Stimulated activated CD4-positive, alpha-beta T cell treated with anti-CD3 and anti-CD28 coated beads, Interleukin-15, amount 100 ng/mL, for 24 hours (primary cell): Measurements from ENCODE around the gene PTGES2.

Experiments
- DNase-seq: peaks from one replicate; pipeline ENCODE4 v3.0.0-alpha.2; 2020

PTGES2 gene

GRCh38 chr9:128127568-128127989 lies at the start of gene PTGES2:
Gene PTGES2, minus strand, starts transcription at chr9:128127729. Its CDS starts 12 bp downstream, at chr9:128127717.
- DNase-seq = peak; percentile 86

DNA sequence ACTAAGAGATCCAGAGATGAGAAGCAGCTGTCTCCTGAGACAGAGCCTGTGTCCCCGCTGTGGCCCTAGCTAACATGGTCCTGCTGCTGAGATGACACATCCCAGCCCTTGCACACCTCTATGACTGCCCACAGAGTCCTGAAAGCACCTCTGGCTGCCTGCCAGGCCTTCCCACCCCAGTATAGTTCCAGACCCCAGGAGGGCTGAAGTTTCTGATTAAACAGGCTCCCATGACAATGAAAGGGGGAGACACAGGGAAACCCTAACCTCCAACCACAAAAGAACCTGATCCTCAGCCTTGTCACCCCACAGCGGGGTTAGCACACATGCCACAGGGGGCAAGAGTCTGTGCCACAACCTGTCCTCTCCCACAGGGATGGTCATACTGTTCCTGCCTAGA lies 48.2 kb upstream of the PTGES2 start:
- DNase-seq = no peak

DNA sequence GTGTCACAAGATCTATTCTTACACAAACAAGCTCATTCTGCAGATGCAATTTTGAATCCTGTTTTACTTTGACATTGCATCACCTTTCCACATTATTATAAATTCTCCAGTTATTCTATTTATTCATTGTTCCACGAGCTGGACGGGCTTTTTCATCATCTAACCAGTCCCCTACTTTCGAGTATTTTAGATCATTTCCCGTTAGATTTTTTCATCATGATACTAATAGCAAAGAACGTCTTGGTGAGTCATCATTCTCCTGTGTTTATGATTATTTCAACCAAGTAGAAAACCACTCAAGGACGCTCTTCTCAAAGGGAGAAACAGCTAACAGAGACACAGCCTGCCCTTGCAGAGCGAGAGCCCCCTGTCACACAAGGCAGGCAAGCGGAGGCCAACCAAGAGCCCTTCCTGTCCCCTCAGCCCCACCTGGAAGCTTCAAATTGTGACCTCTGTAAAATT lies 47.6 kb upstream of the PTGES2 start:
- DNase-seq = no peak

DNA sequence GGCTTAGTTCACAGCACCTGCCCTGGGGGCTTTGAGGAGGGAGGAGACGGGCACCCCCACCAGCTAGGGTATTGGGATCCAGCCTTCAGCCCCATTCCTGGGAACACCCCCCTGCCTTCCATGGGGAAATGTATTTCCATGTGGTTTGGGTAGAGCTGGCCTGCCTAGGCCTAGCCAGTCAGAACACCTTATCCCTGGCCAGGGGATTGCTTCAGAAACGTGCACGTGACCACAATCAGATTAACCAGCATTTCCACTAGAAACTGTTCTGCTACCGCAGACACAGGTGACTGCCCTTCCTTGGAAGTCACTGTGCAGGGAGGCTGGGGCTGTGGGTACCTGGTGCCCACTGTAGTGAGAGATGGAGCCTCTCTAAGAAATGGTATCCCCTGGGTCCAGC lies 46.5 kb upstream of the PTGES2 start:
- no peak for DNase-seq

DNA sequence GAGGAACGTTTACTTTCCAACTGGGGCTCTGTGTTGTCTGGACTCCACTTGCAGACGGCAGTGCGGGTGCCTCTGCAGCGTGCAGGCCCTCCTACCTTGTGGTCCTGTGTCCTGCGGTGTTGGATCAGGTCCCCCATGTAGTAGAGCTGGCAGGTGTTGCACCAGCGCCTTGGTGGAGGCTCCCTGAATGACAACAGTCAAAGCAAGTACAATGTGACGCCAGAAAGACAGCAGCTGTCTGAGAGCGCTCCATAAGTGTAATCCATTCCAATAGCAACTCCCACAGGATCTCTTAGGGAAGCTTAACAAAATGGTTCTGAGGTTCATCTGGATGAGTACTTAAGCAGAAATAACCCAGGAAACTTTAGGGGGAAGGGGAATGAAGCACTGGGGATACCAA lies 42.4 kb upstream of the PTGES2 start:
- no peak for DNase-seq

GRCh38 chr9:128169492-128169891 lies 42.0 kb upstream of the PTGES2 start:
- no peak for DNase-seq

GRCh38 chr9:128168731-128169308 lies 41.3 kb upstream of the PTGES2 start:
- DNase-seq = no peak

DNA sequence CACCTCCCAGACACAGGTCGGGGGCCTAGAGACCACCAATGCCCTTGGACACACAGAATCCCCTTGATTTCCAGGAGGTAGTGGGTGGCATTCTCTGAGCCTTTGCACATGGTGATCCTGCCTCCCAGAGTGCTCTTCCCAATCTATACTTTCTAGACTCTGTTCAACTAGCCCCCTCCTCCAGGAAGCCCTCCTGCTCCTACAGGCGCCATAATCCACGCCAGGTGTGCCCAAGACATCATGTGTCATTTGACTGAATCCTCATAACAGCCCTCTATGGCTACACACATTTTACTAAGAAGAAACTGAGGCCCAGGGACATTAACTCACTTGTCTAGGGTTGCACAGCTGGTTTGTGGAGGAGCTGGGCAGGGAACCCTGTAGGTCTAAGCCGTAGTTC lies 39.7 kb upstream of the PTGES2 start:
- no peak for DNase-seq

- no peak for DNase-seq
These were observed 38.6 kb upstream of the PTGES2 start for GRCh38 chr9:128166169-128166568.

DNA sequence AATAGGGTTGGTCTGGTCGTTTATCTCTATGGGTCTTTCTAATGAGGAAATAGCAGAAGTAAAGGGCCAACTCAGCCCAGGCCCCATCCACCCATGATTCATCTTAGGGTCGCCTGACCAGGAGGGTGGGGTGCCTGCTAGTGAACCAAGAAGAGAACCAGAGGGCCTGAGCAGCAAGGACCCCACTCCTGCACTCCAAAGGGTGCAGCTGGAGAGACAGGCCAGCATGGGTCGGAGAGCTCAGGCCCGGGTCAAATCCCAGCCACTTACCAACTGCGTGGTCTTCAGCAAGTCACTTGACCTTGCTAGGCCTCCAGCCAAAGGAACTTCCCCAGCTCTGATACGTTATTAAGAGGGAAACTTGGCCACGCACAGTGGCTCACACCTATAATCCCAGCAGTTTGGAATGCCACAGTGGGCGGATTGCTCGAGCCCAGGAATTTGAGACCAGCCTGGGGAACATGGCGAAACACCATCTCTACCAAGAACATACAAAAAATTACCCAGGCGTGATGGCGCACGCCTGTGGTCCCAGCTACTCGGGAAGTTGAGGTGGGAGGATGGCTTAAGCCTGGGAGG lies 36.9 kb upstream of the PTGES2 start:
- DNase-seq = no peak

DNA sequence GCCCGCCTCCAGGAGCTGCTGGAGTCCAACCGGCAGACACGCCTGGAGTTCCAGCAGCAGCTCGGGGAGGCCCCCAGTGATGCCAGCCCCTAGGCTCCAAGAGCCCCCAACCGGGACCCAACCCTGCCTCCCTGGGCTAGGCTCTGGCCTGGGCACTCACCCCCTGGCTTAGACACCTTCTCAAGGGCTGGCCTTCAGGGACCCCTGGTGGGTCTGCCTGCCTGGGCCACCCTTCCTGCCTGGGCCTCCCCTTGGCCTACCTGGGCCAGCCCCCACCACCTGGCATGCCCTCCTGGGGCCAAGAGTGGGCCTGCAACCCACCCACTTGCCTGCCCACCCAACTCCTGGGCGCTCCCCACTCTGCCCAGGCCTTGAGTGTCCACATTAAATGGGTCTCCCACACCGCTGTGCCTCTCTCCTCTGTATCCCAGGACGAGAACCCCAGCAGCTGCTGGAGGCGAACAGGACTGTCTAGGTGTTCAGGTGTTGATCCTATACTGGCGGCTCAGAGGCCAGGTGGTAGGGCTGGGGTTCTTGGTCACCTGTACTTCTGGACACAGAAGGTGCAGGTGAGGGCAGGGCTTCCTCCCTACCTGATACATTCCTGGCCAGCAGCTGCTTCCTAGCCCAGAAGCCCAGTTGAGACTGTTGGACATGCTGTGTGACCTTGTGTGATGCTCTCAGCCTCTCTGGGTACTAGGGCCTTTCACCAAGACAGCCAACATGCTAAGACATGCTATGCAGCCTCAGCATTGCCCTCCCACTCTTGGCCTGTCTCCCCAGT lies 36.2 kb upstream of the PTGES2 start:
- no peak for DNase-seq

GRCh38 chr9:128163027-128163515 lies 35.5 kb upstream of the PTGES2 start:
- no peak for DNase-seq

DNA sequence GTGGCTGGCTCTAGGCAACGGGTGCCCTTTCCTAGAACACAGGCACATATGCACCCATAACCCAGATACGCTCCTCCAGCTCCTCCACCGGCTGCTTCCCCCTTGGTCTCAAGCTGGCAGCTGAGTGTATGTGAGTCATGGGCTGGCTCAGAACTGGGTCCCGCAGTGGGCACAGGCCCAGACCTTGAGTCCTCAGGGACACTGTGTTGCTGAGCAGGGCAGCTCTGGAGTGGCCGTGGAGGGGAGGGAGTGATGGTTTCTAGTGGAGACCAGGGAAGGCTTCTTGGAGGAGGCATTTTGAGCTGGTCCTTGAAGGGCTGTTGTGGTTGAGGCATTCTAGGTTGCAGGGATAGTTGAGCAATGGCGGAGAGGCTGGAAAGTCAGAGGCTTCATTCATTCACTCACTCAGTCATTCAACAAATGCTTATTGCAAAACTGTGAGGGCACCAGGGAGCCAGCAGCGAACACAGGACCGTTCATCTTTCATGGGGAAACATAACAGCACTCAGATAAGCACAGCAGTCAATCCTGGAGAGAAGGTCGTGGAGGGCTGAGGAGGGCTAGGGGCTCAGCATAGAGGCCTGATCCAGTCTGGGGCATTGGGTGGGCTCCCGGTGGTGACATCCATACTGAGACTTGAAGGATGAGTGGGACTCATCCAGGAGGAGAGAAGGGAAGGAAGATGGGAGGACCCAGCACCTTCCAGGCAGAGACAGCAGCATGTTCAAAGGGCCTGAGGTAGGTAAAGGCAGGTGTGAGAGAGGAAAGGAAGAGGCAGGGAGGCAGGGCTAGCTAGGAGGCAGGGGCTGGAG lies 34.9 kb upstream of the PTGES2 start:
- DNase-seq = no peak

GRCh38 chr9:128161215-128161902 lies 33.8 kb upstream of the PTGES2 start:
- DNase-seq = no peak

DNA sequence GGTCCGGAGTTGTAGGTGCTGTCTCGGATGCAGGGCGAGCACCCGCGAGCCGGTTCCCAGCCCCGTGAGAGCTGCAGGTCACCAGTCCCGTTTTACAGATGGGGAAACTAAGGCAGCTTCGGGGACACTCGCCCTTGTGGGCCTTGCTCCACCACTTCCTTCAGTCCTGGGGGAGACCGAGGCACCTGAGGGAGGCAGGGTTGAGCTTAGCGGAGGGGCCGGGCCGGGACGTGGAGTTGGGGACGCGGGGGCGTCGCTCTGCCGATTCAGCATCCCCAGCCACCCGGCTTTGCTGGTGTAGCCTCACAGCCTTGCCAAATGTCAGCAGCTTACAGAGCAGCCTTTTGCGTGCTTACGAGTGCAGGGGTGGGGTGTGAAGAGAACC lies 33.1 kb upstream of the PTGES2 start:
- peak; percentile 75 for DNase-seq

GRCh38 chr9:128159784-128160602 lies 32.5 kb upstream of the PTGES2 start, which contains the start of gene BBLN:
Gene BBLN, plus strand, starts transcription at chr9:128160265. Its CDS starts 143 bp downstream, at chr9:128160408.
- DNase-seq = peak; percentile 97

DNA sequence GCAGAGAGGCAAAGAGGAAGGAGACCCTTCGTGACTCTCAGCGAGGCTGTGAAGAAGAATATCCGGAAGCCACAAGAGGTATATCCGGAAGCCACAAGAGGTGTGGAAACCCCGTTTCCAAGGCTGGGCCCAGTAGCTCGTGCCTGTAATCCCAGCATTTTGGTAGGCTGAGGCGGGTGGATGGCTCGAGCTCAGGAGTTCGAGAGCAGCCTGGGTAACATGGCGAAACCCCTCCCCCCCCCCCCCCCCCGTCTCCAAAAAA lies 31.9 kb upstream of the PTGES2 start:
- DNase-seq = peak; percentile 56

GRCh38 chr9:128155736-128156500 lies 28.4 kb upstream of the PTGES2 start:
- no peak for DNase-seq

- no peak for DNase-seq
These were observed 26.6 kb upstream of the PTGES2 start for GRCh38 chr9:128153947-128154695.
